Thyroid gland (tissue), 4 donors: ENCODE results near the gene TK1. TPM values are rescaled to one million over a fixed set of nuclear protein-coding genes. Genes with fewer than 3 reads are reported as not detected.

Experiments
- DNase-seq, 2 donors: peaks; one replicate each; pipeline ENCODE4 v3.0.0-alpha.2; 2019
- H3K27ac ChIP-seq, 3 donors: fragments of 200-600 bp; sonication (generic); 1 replicate in 2 of 3; 2 replicates in 1 of 3; pipeline ENCODE4 v1.5.1; 2016 to 2019; ENCODE audit warnings: mild to moderate bottlenecking in 1 of 3, moderate library complexity in 1 of 3
- H3K27me3 ChIP-seq: fragments of 200-600 bp; sonication (generic); one replicate; pipeline ENCODE4 v1.5.1; 2019
- H3K36me3 ChIP-seq, 2 donors: fragments of 200-600 bp; sonication (generic); one replicate each; pipeline ENCODE4 v1.5.1; 2016 to 2019
- H3K4me1 ChIP-seq, 2 donors: fragments of 200-600 bp; sonication (generic); one replicate each; pipeline ENCODE4 v1.5.1; 2017 to 2019
- H3K4me3 ChIP-seq, 3 donors: fragments of 200-600 bp; sonication (generic); replicated peaks in 1 of 3; 1 replicate in 2 of 3; 2 replicates in 1 of 3; pipeline ENCODE4 v1.5.1; 2016; ENCODE audit warnings: mild to moderate bottlenecking in 1 of 3
- H3K9me3 ChIP-seq: fragments of 200-600 bp; sonication (generic); one replicate; pipeline ENCODE4 v1.5.1; 2017
- CTCF ChIP-seq, 6 experiments: fragments of 200-600 bp in 3 of 6; fragments of 450-650 bp in 3 of 6; sonication (generic) in 3 of 6; IDR thresholded peaks; one replicate each; pipeline ENCODE4 v1.5.1; 2016 to 2019; ENCODE audit warnings: antibody characterized with exemption in 6 of 6, mild to moderate bottlenecking in 2 of 6, inconsistent platforms in 1 of 6, moderate library complexity in 1 of 6
- POLR2A ChIP-seq, 2 donors: fragments of 450-650 bp; IDR thresholded peaks; one replicate each; pipeline ENCODE4 v1.6.1; 2017; ENCODE audit warnings: antibody characterized with exemption in 2 of 2, mild to moderate bottlenecking in 2 of 2, moderate library complexity in 1 of 2
- WGBS, 2 donors: methylation state at CpG; one replicate each; pipeline ENCODE4 v1.1.5; 2017; 5-methylcytosine and 5-hydroxymethylcytosine counted together
- intact Hi-C: fragments of 100-400 bp; cut with DNase I; formaldehyde crosslinking; loops from one replicate; pipeline ENCODE4 v1.15.1; 2023
- total RNA-seq, 4 donors: library from RNA; depleted of rRNA; stranded (reverse); fragments of >200 nt; gene quantifications; one replicate each; pipeline ENCODE4 v1.2.3, GENCODE V29; 2016

The TK1 gene
- total RNA-seq, 4 donors from 2014 or later = 1.1 to 2.7 (median 1.9) TPM

- 51 to 52% methylated on average over 9 of the region's 18 CpGs for WGBS, 2 donors
- Histone ChIP-seq H3K27ac (peak overlapping the region; percentile 17 to 80 (median 68)), H3K27me3 (no peaks in the 10 kb centered on the region), H3K36me3 (no peaks in the 10 kb centered on the region), H3K9me3 (no peaks in the 10 kb centered on the region), H3K4me3 (no peak overlapping the region), H3K4me1 (peaks cover 26 to 44% of the 10 kb centered on the region in 2 donors)
- intact Hi-C loops = no loop called here
- peak; percentile 91 to 96 for DNase-seq
- TF ChIP-seq POLR2A (IDR thresholded peaks at IDR 0.05) = no peak
- TF ChIP-seq CTCF (IDR thresholded peaks at IDR 0.05) = no peak
Observed at GRCh38 chr17:78144736-78145641, 41.9 kb downstream of the TK1 start.

GRCh38 chr17:78144147-78144719, 42.6 kb downstream of the TK1 start:
- H3K9me3 ChIP-seq = no peaks in the 10 kb centered on the region
- peak overlapping the region; percentile 17 to 80 (median 68) for H3K27ac ChIP-seq
- no peaks in the 10 kb centered on the region for H3K27me3 ChIP-seq
- DNase-seq = peak; percentile 76 to 82
- peaks cover 26 to 44% of the 10 kb centered on the region in 2 donors for H3K4me1 ChIP-seq
- intact Hi-C loops = no loop called here
- WGBS, 2 donors = 52 to 54% methylated on average over 8 to 11 of the region's 11 CpGs
- no peak for TF ChIP-seq POLR2A (IDR thresholded peaks at IDR 0.05)
- no peak for TF ChIP-seq CTCF (IDR thresholded peaks at IDR 0.05)
- no peak overlapping the region for H3K4me3 ChIP-seq
- no peaks in the 10 kb centered on the region for H3K36me3 ChIP-seq

- TF ChIP-seq CTCF (IDR thresholded peaks at IDR 0.05) (no peak), POLR2A (IDR thresholded peaks at IDR 0.05) (no peak)
Observed at GRCh38 chr17:78143214-78144146, 43.4 kb downstream of the TK1 start.

GRCh38 chr17:78142119-78142861, 44.6 kb downstream of the TK1 start:
- WGBS, 2 donors = 71 to 92% methylated on average over 12 to 16 of the region's 16 CpGs
- peaks cover 26 to 44% of the 10 kb centered on the region in 2 donors for H3K4me1 ChIP-seq
- peak; percentile 91 to 92 for DNase-seq

More at GRCh38 chr17:78143214-78144146, 43.4 kb downstream of the TK1 start:
- Histone ChIP-seq H3K27ac (peak overlapping the region; percentile 17 to 80 (median 68)), H3K36me3 (no peaks in the 10 kb centered on the region), H3K9me3 (no peaks in the 10 kb centered on the region), H3K4me3 (no peak overlapping the region), H3K27me3 (no peaks in the 10 kb centered on the region), H3K4me1 (peaks cover 26 to 44% of the 10 kb centered on the region in 2 donors)
- DNase-seq = no peak
- intact Hi-C loops = no loop called here
- 85 to 88% methylated on average over 18 of the region's 21 CpGs for WGBS, 2 donors

More at GRCh38 chr17:78142119-78142861, 44.6 kb downstream of the TK1 start:
- no peaks in the 10 kb centered on the region for H3K27me3 ChIP-seq
- no peak overlapping the region for H3K4me3 ChIP-seq
- intact Hi-C loops = no loop called here
- TF ChIP-seq POLR2A (IDR thresholded peaks at IDR 0.05) (no peak), CTCF (IDR thresholded peaks at IDR 0.05) (no peak)
- H3K9me3 ChIP-seq = no peaks in the 10 kb centered on the region
- H3K27ac ChIP-seq = no peak overlapping the region
- no peaks in the 10 kb centered on the region for H3K36me3 ChIP-seq
